Amniotic epithelial cell (primary cell): Measurements from ENCODE around the gene GP9.
A peak's percentile ranks its signal among the peaks of the same experiment; 100 is the strongest.
"Not testable (repeated sequence)": the region's sequence is repeated elsewhere in the genome, so short reads cannot be mapped to it uniquely, and the experiment has no call there.

ENCODE experiments used
- DNase-seq: peaks from one replicate; pipeline ENCODE4 v3.0.0-alpha.2; 2010; ENCODE audit warnings: low read depth

The GP9 gene

DNA sequence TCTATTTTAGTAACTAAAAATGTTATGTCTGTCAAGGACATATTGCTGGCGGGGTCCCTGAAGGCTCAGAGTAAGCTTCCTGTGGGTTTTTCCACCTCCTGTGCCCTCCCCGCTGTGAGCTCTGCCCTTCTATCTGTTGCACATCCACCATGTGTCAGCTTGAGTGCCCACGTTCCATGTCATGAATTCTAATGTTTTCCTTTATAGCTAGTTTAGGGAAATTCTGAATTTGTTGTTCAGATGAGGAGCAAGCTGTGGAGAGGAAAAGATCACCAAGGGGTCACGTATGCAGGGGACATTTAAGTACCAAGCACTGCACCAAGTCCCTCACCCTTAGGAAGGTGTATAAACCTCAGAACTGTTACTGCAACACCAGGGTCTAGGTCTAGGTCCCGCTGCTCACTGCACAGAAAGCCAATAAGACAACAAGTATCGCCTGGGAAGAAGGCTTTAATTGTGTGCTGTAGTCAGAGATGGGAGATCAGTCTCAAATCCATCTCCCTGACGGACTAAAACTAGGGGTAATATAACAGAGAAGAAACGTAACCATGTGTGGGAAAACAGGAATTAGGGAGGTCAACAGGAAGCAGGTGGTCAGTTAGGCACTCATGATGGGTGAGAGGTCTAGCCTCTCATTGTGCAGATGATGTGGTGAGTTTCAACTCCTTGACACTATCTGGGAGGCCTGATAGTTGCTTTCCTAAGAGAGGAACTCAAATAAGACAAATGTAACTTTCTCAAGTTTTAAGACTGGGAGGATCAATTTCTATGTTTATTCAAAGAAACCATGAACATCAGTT is 9.7 kb downstream of the GP9 start:
- DNase-seq: no peak

GRCh38 chr3:129077222-129077621 is 16.6 kb downstream of the GP9 start:
- no peak for DNase-seq

- DNase-seq: peak; percentile 24
Observed at GRCh38 chr3:129078510-129078909, 17.9 kb downstream of the GP9 start.

DNA sequence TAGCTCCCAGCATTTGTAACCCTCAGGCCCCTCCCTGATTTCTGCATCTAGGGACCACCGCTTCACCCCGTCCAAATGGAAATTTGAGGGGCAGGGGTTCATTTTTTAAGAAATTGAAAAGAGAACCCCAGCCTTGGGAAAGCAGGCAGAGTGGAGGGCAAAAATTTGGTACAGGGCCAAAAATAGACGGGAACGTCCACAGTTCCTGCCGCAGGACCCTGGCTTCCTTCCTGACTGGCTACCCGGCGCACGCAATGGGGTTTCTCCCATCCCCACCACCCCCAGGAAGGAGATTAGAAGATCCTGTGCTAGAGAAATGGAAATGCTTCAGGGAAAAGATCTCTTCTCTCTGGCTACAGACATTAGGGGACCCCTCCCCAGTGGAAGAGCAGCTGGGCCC is 20.9 kb downstream of the GP9 start:
- DNase-seq: no peak

DNA sequence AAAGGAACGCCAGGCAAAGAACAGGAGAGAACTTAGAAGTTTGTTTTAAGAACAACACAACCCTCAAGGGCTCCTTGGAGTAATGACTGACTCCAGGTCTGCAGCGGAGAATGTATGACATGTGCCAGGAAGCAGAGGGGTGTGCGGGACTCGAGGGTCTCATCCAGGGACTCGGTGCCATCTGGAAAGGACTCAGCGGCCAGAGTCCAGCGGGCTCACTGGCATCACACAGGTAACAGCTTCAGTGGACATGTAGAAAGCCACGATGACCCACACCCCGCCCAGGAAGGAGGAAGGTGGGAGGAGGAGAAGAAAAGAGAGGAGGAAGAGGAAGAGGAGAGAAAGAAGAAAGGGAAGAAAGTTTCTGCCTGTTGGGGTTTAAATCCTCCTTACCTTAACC is 21.4 kb downstream of the GP9 start:
- no peak for DNase-seq

- DNase-seq: no peak
Observed at GRCh38 chr3:129084501-129084900, 23.9 kb downstream of the GP9 start.

GRCh38 chr3:129085165-129085715 is 24.7 kb downstream of the GP9 start:
- no peak for DNase-seq

DNA sequence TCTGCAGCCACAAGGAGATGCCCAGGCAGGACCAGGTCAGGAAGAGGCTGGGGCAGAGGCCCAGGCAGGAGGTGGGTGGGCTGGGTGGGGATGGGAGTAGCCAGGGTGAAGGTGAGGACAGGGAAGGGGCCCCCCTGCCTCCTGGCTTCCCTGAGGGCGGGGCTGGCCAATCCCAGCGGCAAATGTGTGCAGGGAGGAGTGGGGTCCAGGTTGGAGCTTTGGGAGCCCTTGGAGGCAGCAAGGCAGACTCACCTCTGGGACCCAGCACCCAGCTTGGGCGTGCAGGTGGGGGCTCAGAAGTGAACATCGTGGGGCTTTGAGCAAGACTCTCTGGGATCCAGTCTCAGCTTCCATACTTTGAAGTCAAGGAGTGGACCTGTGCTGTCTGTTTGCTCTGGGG is 25.2 kb downstream of the GP9 start:
- no peak for DNase-seq

GRCh38 chr3:129087138-129087702 is 26.6 kb downstream of the GP9 start:
- no peak for DNase-seq

DNA sequence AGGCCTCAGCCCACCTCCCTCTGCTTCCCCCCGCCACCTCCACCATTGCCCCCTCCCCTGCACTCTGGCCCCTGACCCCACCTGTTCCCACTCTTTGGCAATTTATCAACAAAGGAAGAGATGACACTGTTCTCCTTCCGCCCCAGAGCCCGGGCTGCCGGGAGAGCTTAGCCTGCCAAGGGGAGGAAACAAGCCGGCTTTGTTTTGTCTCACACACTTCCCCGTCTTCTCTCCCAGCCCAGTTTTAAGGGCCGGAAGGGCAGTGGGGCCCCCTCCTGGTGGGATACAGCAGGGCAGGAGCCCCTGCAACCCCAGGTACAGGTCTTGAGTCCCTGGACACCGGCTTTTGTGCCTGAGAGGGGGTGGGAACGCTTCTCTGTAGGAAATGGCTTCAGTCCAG is 27.3 kb downstream of the GP9 start:
- DNase-seq: not testable (repeated sequence)

DNA sequence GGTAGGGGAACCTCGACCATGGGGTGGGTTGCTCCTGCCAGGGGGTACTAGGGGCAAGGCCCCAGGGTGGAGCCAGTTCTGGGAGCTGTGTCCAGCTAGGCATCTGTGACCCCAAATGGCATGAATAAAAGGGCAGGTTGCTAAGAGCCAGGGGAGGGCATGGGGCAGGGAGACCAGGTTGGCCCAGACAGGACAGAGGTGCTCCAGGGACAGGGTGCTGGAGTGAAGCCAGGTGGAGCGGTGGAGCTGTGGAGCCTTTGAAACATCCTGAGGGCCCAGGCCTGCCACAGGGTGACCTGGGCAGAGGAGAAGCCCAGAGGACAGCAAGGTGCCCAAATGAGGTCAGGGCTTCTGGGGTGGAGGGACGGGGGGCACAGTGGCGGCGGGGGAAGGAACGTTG is 27.7 kb downstream of the GP9 start:
- not testable (repeated sequence) for DNase-seq

- no peak for DNase-seq
Observed at GRCh38 chr3:129095285-129095684, 34.7 kb downstream of the GP9 start.

DNA sequence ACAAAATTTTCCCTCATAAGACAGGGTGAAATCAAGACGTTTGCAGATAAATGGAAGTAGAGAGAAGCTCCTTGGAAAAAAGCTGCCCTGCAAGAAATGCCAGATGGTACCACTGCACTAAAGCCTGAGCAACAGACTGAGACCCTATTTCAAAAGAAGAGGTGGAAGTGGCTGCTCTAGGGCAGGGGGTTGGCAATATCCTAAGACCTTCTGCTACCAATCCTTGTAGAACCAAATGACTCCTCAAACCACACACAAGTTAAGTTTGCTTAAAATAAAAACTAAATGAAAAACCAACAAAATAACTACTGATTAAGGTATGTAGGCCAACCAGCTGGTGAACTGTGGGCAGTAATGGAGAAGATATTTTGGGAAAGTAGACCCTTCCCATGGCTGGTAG is 39.7 kb downstream of the GP9 start:
- DNase-seq: no peak

DNA sequence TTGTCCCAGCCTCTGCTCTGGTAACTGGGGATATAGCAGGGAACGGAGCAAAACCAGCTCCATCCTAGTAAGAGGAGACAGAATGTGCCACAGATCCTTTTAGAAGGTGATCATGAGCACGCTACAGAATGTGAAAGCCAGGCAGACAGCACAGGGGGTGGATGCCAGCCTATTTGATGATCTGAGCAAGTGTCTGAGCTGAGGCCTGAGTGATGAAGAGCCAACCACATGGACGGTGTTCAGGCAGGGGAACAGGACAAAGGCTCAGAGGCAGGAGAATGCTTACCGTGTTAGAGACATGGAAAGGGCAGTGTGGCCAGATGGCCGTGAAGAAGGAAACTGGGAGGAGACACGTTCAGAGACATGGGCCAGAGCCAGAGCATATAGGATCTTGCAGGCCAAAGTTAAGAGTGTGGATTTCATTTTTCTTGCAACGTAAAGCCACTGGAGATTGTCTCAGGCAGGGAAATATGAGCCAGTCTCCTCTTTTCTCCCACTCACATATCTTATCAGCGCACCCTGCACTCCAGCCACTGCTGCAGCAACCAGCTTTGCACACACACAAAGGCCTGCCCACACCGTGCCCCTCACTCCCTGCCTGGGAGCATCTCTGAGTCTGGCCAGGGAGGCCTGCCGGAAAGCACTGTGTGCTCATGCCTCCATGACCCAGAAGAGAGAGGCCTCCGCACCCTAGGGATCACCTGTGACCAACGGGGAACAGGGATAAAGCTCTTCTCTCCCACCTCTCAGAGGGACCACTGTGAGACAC is 41.0 kb downstream of the GP9 start:
- DNase-seq: peak; percentile 44

- no peak for DNase-seq
Observed at GRCh38 chr3:129103296-129103695, 42.7 kb downstream of the GP9 start.

DNA sequence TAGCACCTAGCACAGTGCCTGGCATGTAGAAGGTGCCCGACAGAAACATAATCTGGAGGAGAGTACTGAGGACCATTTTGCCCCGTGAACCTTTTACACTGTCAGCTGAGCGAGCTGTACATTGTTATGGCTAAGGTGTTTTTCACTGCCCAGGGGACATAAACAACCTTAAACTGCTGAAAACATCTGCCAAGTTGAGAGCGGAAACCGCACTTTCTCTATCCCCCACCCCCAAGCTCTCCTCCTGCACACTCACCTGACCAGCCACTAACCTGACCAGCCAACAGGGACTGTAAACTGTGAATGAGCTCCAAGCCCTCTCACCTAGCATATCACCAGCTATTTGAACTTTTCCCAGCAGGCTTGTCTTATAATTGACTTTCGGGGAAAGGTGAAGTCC is 43.5 kb downstream of the GP9 start:
- DNase-seq: no peak

DNA sequence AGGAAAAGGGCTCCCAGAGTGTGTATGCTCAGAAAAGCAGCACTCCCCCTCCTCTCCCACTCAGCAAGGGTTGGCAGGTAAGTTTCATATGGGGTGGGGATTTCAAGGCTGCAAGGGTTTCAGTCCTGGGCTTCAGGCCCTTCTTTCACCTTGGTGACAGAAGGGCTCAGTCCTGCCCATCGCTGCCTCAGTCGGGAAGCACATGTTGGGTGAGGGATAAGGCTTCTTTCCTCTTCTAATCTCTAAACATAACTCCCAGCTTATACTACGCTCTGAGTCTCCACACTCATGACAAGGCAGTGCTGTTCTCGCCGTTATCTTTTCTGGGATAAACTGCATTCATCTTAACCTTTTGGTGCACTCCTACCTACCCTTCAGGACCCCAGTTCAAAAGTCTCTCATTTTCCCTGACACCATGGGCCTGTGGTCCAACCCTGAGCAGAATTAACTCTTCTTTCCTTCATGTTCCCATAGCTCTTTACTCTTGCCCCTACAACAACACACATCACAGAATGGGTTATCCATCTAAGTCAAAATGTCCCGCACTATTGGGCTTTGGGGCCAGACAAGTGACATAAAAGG is 44.0 kb downstream of the GP9 start:
- DNase-seq: no peak

DNA sequence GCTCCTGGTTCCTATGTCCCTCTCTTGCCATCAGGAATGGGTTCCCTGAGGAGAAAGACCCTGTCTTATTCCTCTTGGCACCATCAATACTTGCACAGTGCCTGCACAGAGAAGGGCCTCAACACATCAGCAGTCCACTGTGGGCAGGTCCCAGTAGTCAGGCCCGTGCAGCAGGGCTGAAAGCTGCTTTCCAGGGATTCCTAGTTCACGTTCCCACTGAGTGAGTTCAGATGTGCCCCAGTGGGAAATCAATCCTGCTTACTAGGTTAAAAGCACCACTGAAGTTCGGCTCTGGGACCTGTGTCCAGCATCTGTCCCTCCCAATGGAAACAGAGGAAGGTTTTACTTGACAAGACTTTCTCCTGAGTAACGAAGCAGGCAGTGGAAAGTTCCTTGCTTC is 45.3 kb downstream of the GP9 start:
- DNase-seq: no peak

- no peak for DNase-seq
Observed at GRCh38 chr3:129106320-129106719, 45.7 kb downstream of the GP9 start.

DNA sequence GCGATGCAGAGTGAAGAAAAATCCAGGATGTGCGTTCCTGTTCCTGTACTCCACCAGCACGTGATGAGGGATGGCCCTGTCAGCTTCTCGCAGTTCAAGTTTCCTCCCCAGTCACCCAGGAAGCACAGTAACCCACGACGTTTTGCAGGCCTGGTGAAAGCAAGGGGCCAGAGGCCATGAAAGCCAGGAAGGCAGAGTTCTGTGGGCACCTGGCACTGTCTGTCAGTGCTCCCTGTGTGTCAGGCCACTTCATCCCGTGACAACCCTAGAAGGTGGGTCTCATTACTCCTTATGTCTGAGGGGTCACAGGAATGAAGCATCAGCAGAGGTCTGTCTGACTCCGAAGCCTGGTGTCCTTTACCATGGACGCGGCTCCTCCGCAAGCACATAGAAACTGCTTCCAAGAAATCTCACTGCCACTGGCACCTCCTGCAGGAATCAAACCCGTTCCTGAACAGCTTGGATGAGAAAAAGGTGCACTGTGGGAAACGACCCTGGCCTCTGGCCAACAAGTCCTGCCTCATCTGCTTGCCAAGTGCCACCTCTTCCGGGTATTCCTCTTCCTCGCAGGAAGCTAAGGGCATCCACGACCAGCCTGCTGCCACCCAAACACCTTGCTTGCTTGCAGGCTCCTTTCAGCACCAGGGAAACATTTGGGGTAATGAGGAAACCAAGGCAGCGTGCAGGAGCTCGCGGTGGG is 46.4 kb downstream of the GP9 start:
- no peak for DNase-seq

GRCh38 chr3:129107793-129108192 is 47.2 kb downstream of the GP9 start:
- DNase-seq: no peak
